K562 (cell line): ENCODE measurements around the gene CCNJL. TPM values are rescaled to one million over a fixed set of nuclear protein-coding genes. Genes with fewer than 3 reads are reported as not detected.
A peak's percentile ranks its signal among the peaks of the same experiment; 100 is the strongest.

Experiments
- ATAC-seq: fragments of 200-7000 bp; cut with Tn5 transposase; 3 replicates; pipeline ENCODE4 v1.9.1; 2020; ENCODE audit warnings: moderate library complexity
- BruUV-seq: library from RNA; stranded (reverse); fragments of 400-500 nt; replicated peaks from 2 replicates; lab custom pipeline; 2021; lab: Mats Ljungman, UMichigan
- CTCF ChIA-PET: fragments of 300-600 bp; formaldehyde crosslinking; extraction: SDS; loops from one replicate; lab custom pipeline; 2021; ENCODE audit warnings: low intra/inter-chr PET ratio; lab: Yijun Ruan, JAX
- POLR2A ChIA-PET: fragments of 300-600, 350-650 bp; sonication (Branson Sonifier 250); formaldehyde crosslinking; extraction: SDS; loops from one replicate; lab custom pipeline; 2021; ENCODE audit warnings: antibody characterized with exemption, inconsistent platforms; lab: Yijun Ruan, JAX
- DNase-seq, 4 experiments: peaks; one replicate each; pipeline versions ENCODE4 v3.0.0 to v3.0.0-alpha.2; 2011 to 2018; ENCODE audit warnings: low spot score in 3 of 4, mixed read lengths in 3 of 4; ENCODE audit errors: extremely low read depth in 1 of 4
- FAIRE-seq: peaks from 2 replicates; lab custom pipeline; 2011; peaks lifted over from hg19 to GRCh38; lab: Jason Lieb, UNC
- H2AFZ ChIP-seq: 2 replicates; pipeline ENCODE4 v1.6.0; 2011; ENCODE audit warnings: low read depth, low read length, control low read depth, inconsistent platforms
- H3K27ac ChIP-seq: fragments of 200-600 bp; 3 replicates; pipeline ENCODE4 v1.8.0; 2011; ENCODE audit warnings: low read depth, mild to moderate bottlenecking, control low read depth, inconsistent platforms, low read length, moderate library complexity, mixed read lengths; ENCODE audit errors: extremely low read depth
- H3K27me3 ChIP-seq, 2 experiments: fragments of 300-600 bp in 1 of 2; 2 replicates in 1 of 2; 3 replicates in 1 of 2; pipeline versions ENCODE4 v1.6.0 to v1.8.0; 2011; ENCODE audit warnings: inconsistent platforms in 2 of 2, low read length in 2 of 2, mild to moderate bottlenecking in 1 of 2, mixed read lengths in 1 of 2, moderate library complexity in 1 of 2; ENCODE audit not compliant: control insufficient read depth in 2 of 2, insufficient read depth in 2 of 2
- H3K36me3 ChIP-seq: fragments of 300-600 bp; 3 replicates; pipeline ENCODE4 v1.8.0; 2011; ENCODE audit warnings: mild to moderate bottlenecking, low read length, inconsistent platforms; ENCODE audit not compliant: control insufficient read depth, insufficient read depth
- H3K4me1 ChIP-seq, 2 experiments: fragments of 200-600 bp in 1 of 2; replicated peaks in 1 of 2; 2 replicates in 1 of 2; 3 replicates in 1 of 2; pipeline versions ENCODE4 v1.5.1 to v1.8.0; 2011; ENCODE audit warnings: inconsistent platforms in 2 of 2, low read length in 2 of 2, mild to moderate bottlenecking in 1 of 2, mixed read lengths in 1 of 2, moderate library complexity in 1 of 2; ENCODE audit not compliant: control insufficient read depth in 2 of 2, insufficient read depth in 2 of 2
- H3K4me2 ChIP-seq: 2 replicates; pipeline ENCODE4 v1.6.1; 2011; ENCODE audit warnings: low read length, control low read depth, inconsistent platforms, mixed read lengths; ENCODE audit not compliant: insufficient read depth
- H3K4me3 ChIP-seq: fragments of 200-600 bp; sonication (generic), shearing (Covaris generic); 2 replicates; pipeline ENCODE4 v1.5.1; 2016; ENCODE audit warnings: control low read depth, inconsistent platforms
- H3K79me2 ChIP-seq: fragments of 200-600 bp; 3 replicates; pipeline ENCODE4 v1.8.0; 2011; ENCODE audit warnings: low read length, inconsistent platforms; ENCODE audit not compliant: control insufficient read depth, insufficient read depth
- H3K9ac ChIP-seq, 2 experiments: 2 replicates each; pipeline versions ENCODE4 v1.6.0 to v1.6.1; 2011; ENCODE audit warnings: low read depth in 2 of 2, low read length in 2 of 2, control low read depth in 1 of 2, inconsistent platforms in 1 of 2, mild to moderate bottlenecking in 1 of 2, mixed read lengths in 1 of 2; ENCODE audit not compliant: insufficient read depth in 1 of 2
- H3K9me1 ChIP-seq: one replicate; pipeline ENCODE4 v1.6.0; 2011; ENCODE audit warnings: inconsistent platforms, mild to moderate bottlenecking, low read length, moderate library complexity; ENCODE audit not compliant: control insufficient read depth, insufficient read depth
- H3K9me3 ChIP-seq: replicated peaks from 2 replicates; pipeline ENCODE4 v1.5.1; 2011; ENCODE audit warnings: low read depth, low read length, inconsistent platforms; ENCODE audit not compliant: control insufficient read depth, insufficient read depth
- H4K20me1 ChIP-seq: replicated peaks from 2 replicates; pipeline ENCODE4 v1.6.1; 2011; ENCODE audit warnings: low read length, inconsistent platforms, mixed read lengths; ENCODE audit not compliant: control insufficient read depth, insufficient read depth
- ATF1 ChIP-seq, 2 experiments: fragments of 450-650 bp in 1 of 2; IDR thresholded peaks; 2 replicates each; pipeline ENCODE4 v1.6.1; 2016; ENCODE audit warnings: missing compliant biosample characterization in 1 of 2, missing genetic modification characterization in 1 of 2
- ATF6 ChIP-seq: sonication (generic); formaldehyde crosslinking; IDR thresholded peaks from 2 replicates; pipeline ENCODE4 v1.4.0; 2020; ENCODE audit warnings: mild to moderate bottlenecking, missing genetic modification reagents
- EHMT2 ChIP-seq: fragments of 450-650 bp; IDR thresholded peaks from 2 replicates; pipeline ENCODE4 v1.6.1; 2018; ENCODE audit warnings: antibody characterized with exemption
- HDAC8 ChIP-seq: fragments of 450-650 bp; IDR thresholded peaks from 2 replicates; pipeline ENCODE4 v1.6.1; 2016; ENCODE audit warnings: mild to moderate bottlenecking, missing genetic modification characterization, moderate library complexity, missing compliant biosample characterization
- MXD1 ChIP-seq: fragments of 250-450 bp; sonication (Bioruptor Pico); IDR thresholded peaks from 2 replicates; pipeline ENCODE4 v1.8.0; 2021; ENCODE audit warnings: borderline replicate concordance, mild to moderate bottlenecking, moderate library complexity; ENCODE audit not compliant: poor library complexity, severe bottlenecking
- NFRKB ChIP-seq: fragments of 450-650 bp; IDR thresholded peaks from 2 replicates; pipeline ENCODE4 v1.6.1; 2016; ENCODE audit warnings: low read depth
- PTTG1 ChIP-seq: fragments of 450-650 bp; IDR thresholded peaks from 2 replicates; pipeline ENCODE4 v1.6.1; 2016; ENCODE audit warnings: low read depth, mild to moderate bottlenecking, missing genetic modification characterization, missing compliant biosample characterization
- WGBS: fragments of 100-300 bp; shearing (Covaris generic); methylation state at CpG from one replicate; pipeline ENCODE4 v1.1.6; 2016; ENCODE audit warnings: low coverage, mixed read lengths; ENCODE audit not compliant: insufficient coverage; ENCODE audit errors: missing lambda C conversion rate; 5-methylcytosine and 5-hydroxymethylcytosine counted together
- in situ Hi-C: fragments of 300-500 bp; cut with MboI; formaldehyde crosslinking; loops from 4 replicates; pipeline ENCODE4 v1.15.0; 2018; ENCODE audit warnings: inconsistent platforms, mixed read lengths
- intact Hi-C: fragments of 100-400 bp; cut with micrococcal nuclease; formaldehyde crosslinking; loops from 2 replicates; pipeline ENCODE4 v1.14.2; 2022
- polyA plus RNA-seq, 8 experiments: library from polyadenylated mRNA; depleted of rRNA in 4 of 8; stranded (reverse) in 5 of 8; unstranded in 3 of 8; fragments of >200 nt; fragmentation: Nextera tagmentation in 2 of 8; fragmentation: Illumina TruSeq in 1 of 8; extraction: Ambion mirVana in 2 of 8; extraction: Trizol in 1 of 8; gene quantifications; 2 replicates each; pipeline versions ENCODE4 v1.2.1 to v1.2.3, GENCODE V29; 2011 to 2014; ENCODE audit warnings: inconsistent platforms in 1 of 8, missing spikeins in 1 of 8
- total RNA-seq, 7 experiments: library from RNA; depleted of rRNA in 6 of 7; stranded (reverse); fragments of >200 nt in 6 of 7; fragmentation: Illumina TruSeq in 2 of 7; extraction: Trizol in 2 of 7; gene quantifications; 2 replicates each; pipeline versions ENCODE4 v1.2.1 to v1.2.3, GENCODE V29; 2011 to 2021; ENCODE audit warnings: low replicate concordance in 1 of 7
- TF ChIP-seq, protein P1 (sequence below), 2 experiments: fragments of 450-650 bp; IDR thresholded peaks; 2 replicates each; pipeline ENCODE4 v1.6.1; 2018; ENCODE audit warnings: mild to moderate bottlenecking in 2 of 2, low read depth in 1 of 2; ENCODE audit not compliant: partially characterized antibody in 2 of 2
- TF ChIP-seq, protein P2 (sequence below): fragments of 450-650 bp; IDR thresholded peaks from 2 replicates; pipeline ENCODE4 v1.6.1; 2018; ENCODE audit not compliant: partially characterized antibody

Gene CCNJL
- total and polyA plus RNA-seq, 9 of the 15 experiments (the other 6 are each of a cell fraction or from before 2014, with no cell fraction given), result 0.04 TPM; not detected in 8

- TF ChIP-seq, protein P1, sequence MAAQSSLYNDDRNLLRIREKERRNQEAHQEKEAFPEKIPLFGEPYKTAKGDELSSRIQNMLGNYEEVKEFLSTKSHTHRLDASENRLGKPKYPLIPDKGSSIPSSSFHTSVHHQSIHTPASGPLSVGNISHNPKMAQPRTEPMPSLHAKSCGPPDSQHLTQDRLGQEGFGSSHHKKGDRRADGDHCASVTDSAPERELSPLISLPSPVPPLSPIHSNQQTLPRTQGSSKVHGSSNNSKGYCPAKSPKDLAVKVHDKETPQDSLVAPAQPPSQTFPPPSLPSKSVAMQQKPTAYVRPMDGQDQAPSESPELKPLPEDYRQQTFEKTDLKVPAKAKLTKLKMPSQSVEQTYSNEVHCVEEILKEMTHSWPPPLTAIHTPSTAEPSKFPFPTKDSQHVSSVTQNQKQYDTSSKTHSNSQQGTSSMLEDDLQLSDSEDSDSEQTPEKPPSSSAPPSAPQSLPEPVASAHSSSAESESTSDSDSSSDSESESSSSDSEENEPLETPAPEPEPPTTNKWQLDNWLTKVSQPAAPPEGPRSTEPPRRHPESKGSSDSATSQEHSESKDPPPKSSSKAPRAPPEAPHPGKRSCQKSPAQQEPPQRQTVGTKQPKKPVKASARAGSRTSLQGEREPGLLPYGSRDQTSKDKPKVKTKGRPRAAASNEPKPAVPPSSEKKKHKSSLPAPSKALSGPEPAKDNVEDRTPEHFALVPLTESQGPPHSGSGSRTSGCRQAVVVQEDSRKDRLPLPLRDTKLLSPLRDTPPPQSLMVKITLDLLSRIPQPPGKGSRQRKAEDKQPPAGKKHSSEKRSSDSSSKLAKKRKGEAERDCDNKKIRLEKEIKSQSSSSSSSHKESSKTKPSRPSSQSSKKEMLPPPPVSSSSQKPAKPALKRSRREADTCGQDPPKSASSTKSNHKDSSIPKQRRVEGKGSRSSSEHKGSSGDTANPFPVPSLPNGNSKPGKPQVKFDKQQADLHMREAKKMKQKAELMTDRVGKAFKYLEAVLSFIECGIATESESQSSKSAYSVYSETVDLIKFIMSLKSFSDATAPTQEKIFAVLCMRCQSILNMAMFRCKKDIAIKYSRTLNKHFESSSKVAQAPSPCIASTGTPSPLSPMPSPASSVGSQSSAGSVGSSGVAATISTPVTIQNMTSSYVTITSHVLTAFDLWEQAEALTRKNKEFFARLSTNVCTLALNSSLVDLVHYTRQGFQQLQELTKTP (IDR thresholded peaks at IDR 0.05; ENCODE audit: low read depth in 1 of 2, partially characterized antibody in 2 of 2), result peak in 1 of 2 experiments; percentile 54
- TF ChIP-seq EHMT2, result peak; percentile 80
These were observed 72.0 kb downstream of the CCNJL start (continued) for GRCh38 chr5:160240350-160240749.

DNA sequence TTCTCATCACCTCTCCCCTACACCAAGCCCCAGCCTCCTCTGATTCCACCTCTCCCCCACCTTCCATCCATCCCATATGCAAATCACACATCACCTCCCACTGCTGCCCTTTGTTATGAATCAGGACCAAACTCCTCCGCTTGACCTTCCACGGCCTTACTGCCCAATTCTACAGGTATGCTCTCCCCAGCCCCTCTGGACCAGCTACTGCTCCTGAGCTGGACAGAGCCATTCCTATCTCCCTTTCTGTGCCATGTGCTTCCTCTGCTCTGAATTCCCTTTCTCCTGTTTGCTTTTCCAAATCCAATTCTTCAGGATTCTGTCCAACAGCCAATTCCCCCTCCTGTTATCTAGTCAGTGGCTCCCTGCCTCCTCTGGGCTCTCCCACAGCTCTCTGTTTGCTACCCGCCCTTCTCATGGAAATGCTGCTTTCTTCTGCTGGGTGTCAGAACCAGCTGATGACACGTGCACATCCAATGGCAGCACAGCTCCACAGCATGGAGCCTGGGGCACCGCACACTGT, 74.7 kb downstream of the CCNJL start:
- 27% methylated on average over 5 of the region's 5 CpGs for WGBS
- no peak for DNase-seq
- no TSS peak for BruUV-seq
- no peak for FAIRE-seq
- Histone ChIP-seq H3K9ac (no peak overlapping the region), H3K27me3 (no peaks in the 10 kb centered on the region; a peak in 1 of 5 replicates), H2AFZ (no peak overlapping the region), H3K36me3 (no peaks in the 10 kb centered on the region), H3K4me3 (no peak overlapping the region), H3K4me2 (no peak overlapping the region), H4K20me1 (no peaks in the 10 kb centered on the region), H3K4me1 (peaks cover 0 to 11% of the 10 kb centered on the region in 2 experiments), H3K9me1 (no peaks in the 10 kb centered on the region), H3K79me2 (no peaks in the 10 kb centered on the region), H3K27ac (no peak overlapping the region), H3K9me3 (no peaks in the 10 kb centered on the region)
- no peak for ATAC-seq
- in situ Hi-C loops, result no loop called here
- intact Hi-C loops, result no loop called here
- POLR2A ChIA-PET, result no interaction called here
- CTCF ChIA-PET, result no interaction called here
- TF ChIP-seq PTTG1 (tag) (no peak), MXD1 (CRISPR knock-in tag) (no peak), HDAC8 (tag) (no peak), NFRKB (no peak), ATF6 (CRISPR knock-in tag) (no peak), EHMT2 (no peak), ATF1 (CRISPR knock-in tag; IDR thresholded peaks at IDR 0.05) (no peak), ATF1 (tag; IDR thresholded peaks at IDR 0.05) (no peak)
- TF ChIP-seq, protein P2, sequence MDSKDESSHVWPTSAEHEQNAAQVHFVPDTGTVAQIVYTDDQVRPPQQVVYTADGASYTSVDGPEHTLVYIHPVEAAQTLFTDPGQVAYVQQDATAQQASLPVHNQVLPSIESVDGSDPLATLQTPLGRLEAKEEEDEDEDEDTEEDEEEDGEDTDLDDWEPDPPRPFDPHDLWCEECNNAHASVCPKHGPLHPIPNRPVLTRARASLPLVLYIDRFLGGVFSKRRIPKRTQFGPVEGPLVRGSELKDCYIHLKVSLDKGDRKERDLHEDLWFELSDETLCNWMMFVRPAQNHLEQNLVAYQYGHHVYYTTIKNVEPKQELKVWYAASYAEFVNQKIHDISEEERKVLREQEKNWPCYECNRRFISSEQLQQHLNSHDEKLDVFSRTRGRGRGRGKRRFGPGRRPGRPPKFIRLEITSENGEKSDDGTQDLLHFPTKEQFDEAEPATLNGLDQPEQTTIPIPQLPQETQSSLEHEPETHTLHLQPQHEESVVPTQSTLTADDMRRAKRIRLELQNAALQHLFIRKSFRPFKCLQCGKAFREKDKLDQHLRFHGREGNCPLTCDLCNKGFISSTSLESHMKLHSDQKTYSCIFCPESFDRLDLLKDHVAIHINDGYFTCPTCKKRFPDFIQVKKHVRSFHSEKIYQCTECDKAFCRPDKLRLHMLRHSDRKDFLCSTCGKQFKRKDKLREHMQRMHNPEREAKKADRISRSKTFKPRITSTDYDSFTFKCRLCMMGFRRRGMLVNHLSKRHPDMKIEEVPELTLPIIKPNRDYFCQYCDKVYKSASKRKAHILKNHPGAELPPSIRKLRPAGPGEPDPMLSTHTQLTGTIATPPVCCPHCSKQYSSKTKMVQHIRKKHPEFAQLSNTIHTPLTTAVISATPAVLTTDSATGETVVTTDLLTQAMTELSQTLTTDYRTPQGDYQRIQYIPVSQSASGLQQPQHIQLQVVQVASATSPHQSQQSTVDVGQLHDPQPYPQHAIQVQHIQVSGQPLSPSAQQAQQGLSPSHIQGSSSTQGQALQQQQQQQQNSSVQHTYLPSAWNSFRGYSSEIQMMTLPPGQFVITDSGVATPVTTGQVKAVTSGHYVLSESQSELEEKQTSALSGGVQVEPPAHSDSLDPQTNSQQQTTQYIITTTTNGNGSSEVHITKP, result no peak
